GM19324 (cell line): ENCODE data around the gene KLHL36.
"Not testable (repeated sequence)": the region's sequence is repeated elsewhere in the genome, so short reads cannot be mapped to it uniquely, and the experiment has no call there.

Experiments used
- ATAC-seq: cut with Tn5 transposase; IDR thresholded peaks from one replicate; pipeline ENCODE4 v1.9.1; 2021; ENCODE audit warnings: mild to moderate bottlenecking, moderate library complexity; ENCODE audit not compliant: unreplicated experiment, low FRiP score

Gene KLHL36

DNA sequence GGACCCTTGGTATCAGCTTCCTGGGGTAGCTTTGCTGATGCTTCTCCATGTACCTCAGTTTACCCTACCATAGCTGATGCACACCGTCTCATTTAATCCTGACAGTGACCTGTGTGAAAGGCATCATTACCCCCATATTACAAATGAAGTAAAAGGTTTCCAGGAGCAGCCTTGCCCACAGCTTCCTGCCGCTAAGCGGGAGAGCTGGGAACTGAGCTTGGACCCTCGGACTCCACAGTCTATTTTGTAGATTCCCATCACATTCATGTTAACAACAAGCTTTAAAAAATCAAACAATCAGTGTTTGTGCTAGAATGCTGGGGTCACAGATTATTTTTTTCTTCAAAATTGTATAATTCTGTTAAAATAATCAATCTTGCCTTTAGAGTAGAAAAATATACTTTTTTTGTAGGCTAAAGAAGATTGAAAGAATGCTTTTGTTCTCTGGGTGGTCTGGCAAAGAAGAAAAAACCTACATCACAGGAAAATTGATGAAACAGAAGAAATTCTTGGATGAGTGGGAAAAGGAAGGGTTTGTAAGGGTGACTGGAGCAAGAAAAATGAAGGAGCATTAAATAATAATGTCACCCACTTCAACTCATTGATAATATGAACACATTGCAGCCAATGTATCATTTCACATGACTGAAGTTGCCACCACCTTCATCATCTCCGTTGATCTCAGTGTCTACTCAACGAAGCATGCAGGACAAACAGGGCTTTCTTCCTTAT lies 41.9 kb downstream of the KLHL36 start:
- ATAC-seq = no peak

DNA sequence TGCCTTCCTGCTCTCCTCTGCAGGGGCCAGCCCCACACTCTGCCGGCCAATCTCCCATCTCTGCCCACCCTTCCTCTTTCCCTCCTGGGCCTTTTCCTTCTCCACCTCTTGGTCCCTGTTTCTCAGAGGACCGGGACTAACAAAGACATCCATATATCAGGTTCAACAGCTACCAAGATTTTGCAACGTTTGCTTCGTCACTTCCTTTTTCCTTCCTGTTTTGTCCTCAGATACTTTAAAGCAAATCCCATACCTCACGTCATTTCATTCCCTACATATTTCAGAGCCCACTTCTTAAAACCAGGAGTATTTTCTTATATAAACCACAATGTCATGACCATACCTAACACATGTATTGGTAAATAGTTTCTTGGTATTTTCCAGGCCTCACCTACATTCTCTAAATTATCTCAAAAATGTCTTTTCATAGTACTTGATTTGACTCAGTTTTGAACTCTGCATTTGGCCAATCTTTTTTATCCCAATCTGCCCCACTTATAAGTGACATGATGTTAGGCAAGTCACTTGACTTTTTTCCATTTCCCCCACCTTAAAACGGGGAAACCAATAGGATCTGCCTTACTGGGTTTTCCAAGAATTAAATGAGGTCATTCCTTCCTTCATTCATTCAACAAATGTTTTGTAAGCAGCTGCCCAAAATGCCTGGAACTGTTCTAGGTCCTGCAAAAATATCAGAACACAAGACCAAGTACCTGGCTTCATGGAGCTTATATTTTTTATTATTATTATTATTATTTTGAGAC lies 44.3 kb downstream of the KLHL36 start:
- ATAC-seq = no peak

DNA sequence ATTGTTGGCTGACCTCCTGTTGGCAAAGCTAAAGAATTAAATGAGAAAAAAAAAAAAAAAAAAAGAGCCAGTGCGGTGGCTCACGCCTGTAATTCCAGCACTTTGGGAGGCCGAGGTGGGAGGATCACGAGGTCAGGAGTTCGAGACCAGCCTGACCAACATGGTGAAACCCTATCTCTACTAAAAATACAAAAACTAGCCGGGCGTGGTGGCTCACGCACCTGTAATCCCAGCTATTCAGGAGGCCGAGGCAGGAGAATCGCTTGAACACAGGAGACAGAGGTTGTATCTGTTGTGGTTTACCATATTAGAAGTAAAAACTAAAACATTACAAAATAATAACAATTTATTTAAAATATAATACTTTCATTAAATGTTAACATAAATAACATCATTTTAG lies 45.6 kb downstream of the KLHL36 start:
- not testable (repeated sequence) for ATAC-seq

GRCh38 chr16:84694980-84695379 lies 46.7 kb downstream of the KLHL36 start:
- ATAC-seq = no peak

- no peak for ATAC-seq
These were observed 50.9 kb downstream of the KLHL36 start for GRCh38 chr16:84699147-84699711.

DNA sequence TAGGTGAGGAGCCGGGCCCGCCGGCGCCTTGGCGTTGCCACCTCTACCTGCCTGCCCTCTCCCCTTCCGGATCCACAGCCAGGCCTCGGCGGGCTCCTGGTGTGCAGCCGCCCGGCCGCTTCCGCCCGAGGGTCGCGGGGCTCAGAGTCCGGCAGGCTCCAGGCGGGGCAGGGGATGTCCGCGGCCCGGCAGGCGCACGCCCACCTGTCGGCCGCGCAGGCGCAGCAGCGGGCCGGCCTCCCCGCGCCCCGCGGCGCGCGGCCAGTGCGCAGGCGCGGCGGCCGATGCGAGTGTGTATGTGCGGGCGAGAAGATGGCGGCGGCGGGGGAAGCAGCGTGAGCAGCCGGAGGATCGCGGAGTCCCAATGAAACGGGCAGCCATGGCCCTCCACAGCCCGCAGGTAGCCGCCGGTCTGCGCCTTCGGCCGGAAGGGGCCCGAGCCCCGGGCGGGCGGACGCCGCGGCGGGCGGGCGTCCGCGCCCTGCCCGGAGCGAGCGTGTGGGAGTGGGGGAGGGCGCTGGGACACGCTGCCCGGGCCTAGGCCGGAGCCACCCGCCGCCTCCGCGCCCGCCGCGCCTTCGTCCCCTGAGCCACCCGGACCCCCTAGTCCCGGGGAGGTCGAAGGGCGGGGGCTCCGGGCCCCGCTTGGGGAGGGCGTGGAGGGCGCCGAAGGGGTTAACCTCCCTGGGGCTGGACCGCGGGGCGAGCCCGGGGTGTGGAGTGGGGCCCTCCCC lies 51.6 kb downstream of the KLHL36 start, which contains the start of gene USP10:
USP10 (plus strand) TSS at position 289 of the 734 bp plus-strand sequence; CDS start at position 380, 91 bp downstream.
- ATAC-seq = peak; percentile 92

GRCh38 chr16:84700446-84701300 lies 52.4 kb downstream of the KLHL36 start:
- peak; percentile 40 for ATAC-seq

- no peak for ATAC-seq
These were observed 55.4 kb downstream of the KLHL36 start for GRCh38 chr16:84703681-84704080.

DNA sequence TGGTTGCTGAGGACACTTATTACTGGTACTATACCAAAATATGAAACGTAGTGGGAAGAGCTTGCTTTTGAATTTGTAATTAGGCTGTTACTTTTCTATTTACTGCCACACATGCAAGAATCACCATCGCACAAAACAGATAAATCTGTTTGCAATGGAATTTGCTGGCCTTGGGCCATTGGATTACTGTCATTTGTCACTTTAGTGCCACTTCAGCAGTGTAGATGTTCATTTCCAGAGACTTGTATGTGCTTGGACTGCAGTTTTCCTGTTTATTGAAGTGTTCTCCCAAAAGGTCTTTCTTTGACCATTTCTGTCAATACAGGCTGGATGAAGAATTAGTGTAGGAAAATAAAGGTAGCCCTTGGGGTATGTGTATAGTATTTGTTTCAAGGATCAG lies 55.9 kb downstream of the KLHL36 start:
- ATAC-seq = no peak

DNA sequence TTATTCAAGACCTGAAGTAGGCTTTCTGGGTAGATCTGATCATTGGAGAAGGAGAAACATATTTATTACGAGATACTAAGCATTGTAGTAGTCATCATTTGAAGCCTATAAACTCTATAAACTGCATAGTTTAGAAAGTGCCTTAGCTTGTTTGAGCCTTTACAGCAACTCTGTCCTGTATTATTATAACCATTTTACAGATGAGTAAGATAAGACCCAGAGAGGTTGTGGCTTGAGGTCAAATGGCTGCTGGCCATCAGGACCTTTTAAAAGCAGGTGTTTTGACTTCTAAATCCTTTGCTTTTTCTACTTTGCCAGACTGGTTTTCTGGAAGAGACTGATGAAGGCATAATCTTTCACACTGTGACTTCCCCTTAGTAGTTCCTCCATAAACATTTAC lies 58.5 kb downstream of the KLHL36 start:
- ATAC-seq = no peak

DNA sequence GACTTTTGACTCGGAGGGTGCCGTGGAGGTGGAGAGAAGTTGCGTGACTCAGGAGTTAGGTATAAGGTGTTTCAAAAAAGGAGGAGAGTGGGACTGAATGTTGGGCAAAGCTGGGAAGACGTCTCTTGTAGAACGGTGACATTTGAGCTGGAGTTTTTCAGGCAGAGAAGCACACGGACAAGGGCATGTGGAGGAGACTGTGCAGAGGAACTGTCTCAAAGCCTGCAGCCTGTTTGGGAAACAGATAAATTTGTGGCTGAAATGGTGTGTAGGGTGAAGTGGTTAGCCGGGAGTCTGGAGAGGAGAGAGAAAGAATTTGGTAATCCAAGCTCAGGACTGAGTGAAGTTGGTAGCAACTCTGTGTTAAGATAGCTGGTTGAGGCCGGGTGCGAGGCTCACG lies 61.3 kb downstream of the KLHL36 start:
- ATAC-seq = no peak

GRCh38 chr16:84710686-84711085 lies 62.4 kb downstream of the KLHL36 start:
- ATAC-seq = no peak
